Skin epidermis (tissue), 12 donors: ENCODE results near the gene KIF3A.
A peak's percentile ranks its signal among the peaks of the same experiment; 100 is the strongest.

Source experiments
- H3K27ac ChIP-seq, 21 experiments: fragments of 200-600 bp; sonication (generic) in 11 of 21; one replicate each; pipeline ENCODE4 v1.5.0; 2020; ENCODE audit warnings: mild to moderate bottlenecking in 3 of 21, inconsistent platforms in 2 of 21, moderate library complexity in 2 of 21
- H3K4me3 ChIP-seq, 7 experiments: fragments of 200-600 bp; sonication (generic) in 2 of 7; one replicate each; pipeline ENCODE4 v1.5.0; 2020; ENCODE audit warnings: inconsistent platforms in 2 of 7, mild to moderate bottlenecking in 2 of 7, moderate library complexity in 1 of 7

KIF3A gene

DNA sequence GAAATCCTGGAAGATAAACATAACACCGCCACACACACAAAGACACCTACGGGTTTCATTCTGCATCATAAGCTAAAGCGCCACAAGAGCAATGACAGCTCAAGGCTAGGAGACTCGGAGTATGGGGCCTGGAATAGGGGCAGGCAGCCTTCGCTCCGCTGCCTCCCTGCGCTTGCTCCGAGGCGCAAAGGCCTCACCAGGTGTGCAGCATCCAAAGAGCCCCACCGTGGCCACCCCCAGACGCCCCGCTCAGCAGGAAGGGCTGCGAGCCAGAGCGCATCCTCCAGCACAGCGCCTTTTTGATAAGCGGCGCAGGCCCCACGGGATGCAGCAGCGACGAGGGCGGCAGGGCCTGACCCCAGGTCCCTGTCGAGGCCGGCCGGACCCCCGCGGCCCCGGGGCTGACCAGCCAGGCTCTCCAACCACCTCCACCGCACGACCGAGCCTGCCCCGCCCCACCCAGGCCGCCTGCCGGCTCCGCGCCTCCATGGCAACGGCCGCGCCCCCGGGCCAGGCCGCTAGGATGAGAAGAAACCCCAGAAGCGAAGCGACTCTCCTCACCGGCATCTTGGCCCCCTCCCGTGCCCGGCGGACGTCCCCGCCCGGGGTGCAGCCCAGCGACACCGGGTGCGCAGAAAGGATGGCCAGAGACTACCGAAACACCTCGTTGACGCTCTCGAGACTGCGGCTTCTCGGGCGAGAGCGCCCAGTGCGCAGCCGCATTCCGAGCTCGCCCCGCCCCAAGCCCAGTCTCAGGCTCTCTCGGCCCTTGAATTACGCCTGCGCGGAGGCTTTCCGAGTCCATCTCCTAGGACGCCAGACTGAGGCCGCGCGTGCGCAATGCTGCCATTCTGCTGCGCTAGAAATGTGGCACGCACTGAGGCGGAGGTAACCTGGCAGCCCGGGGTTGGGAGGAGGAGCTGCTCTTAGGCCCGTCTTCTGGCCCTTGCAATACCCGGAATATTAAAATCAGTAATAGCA, at the start of gene KIF3A:
Gene KIF3A (minus strand): TSS at position 694 of the 981 bp plus-strand sequence. CDS start 127 bp downstream, at position 567.
- peak within 1 kb of the TSS; percentile 57 to 98 (median 84) for H3K4me3 ChIP-seq
- H3K27ac ChIP-seq = peak within 1 kb of the TSS in 18 of 21 experiments; percentile 20 to 83 (median 66)

DNA sequence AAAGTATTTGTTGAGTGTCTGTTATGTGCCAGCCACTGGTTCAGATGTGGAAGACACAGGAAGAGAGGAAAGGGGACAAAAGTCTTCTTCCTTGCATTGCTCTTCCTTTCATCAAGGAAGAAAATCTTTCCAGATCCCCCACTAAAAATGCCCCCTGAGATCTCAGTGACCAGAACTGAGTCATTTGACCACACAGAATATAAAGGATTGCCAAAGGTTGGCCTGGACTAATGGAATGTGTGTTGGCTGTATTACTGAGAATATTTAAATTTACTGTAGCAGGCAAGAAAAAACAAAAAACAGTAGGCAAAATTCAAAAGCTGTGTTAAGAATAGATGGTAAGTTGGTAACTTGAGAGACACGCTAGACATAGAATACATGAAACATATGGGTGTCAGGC, 49.7 kb upstream of the KIF3A start:
- Histone ChIP-seq H3K4me3 (no peak overlapping the region), H3K27ac (no peak overlapping the region)

DNA sequence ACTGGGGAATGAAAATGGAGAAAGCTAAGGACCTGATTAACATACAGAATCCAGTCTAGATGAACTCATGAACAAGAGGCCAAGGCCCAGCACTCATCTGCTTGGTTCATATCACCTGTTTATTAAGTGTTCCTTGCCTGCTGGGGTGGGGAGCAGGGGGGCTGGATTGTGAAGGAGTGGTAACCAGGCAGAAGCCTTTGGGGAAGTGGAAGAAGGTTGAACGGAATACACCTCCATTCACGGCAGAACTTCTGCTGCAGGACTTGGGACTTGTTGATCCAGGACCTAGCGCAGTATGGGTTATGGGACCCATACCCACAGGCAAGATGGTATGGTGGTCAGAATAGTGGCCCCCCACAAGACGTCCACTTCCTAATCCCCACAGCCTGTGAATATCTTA, 48.5 kb upstream of the KIF3A start:
- Histone ChIP-seq H3K27ac (no peak overlapping the region), H3K4me3 (no peak overlapping the region)

DNA sequence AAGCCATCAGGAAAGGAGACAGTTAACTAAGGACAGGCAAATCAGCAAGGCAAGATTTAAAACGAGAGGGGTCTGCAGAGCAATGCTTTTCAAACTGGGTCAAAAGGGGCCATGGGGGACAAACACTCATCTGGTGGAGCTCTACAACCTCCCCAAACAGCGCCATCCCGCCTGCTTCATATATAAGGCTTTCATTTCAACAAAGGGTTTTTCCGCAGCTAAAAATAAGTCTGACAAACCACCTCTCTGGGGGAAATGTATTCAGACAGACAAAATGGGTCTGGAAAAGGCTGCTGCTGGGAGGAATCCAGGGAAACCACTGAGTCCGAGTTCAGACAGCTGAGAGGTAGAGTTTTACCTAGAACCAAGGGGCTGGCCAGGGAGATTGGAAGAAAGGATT, 48.0 kb upstream of the KIF3A start:
- no peak overlapping the region for H3K4me3 ChIP-seq

DNA sequence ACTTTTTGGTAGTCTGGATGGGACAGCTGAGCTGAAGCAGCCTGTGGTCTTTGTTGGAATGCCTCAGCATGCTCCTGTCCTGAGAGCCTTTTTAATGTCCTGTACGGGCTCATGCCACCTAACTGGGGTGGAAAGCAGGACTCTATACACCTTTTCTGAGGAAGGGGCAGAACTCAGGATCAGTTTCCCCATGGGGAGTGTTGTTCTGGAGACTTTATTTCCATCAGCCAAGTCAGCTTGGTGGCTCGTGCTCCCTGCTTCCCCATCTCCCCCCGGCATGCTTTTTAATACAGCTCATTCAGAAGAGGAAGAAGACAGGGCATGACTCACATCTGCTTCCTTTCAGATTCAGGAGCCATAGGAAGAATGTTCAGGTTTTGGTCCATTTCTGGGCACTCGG, 44.8 kb upstream of the KIF3A start:
- Histone ChIP-seq H3K4me3 (no peak overlapping the region), H3K27ac (peak overlapping the region in 2 of 21 experiments; percentile 16 to 20)

More for the DNA sequence above, 48.0 kb upstream of the KIF3A start:
- no peak overlapping the region for H3K27ac ChIP-seq

DNA sequence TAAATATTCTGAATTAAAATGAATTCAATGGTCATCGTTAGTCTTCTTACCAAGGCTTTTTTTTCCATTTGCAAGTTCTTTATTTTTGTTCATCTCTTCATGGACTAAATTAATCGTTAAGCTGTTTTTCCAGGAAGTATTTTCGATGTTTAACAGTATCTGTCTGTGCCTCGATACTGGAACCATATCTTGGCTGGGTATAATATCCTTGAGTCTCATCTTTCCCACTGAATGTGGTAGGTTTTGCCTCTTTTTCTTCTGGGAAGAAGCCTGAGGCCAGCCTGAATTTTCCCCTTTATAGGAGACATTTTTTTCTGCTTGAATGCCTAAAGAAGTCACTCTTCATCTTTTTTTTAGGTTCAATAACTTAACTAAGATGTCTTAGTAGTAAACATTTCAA, 43.7 kb upstream of the KIF3A start:
- H3K27ac ChIP-seq = no peak overlapping the region

DNA sequence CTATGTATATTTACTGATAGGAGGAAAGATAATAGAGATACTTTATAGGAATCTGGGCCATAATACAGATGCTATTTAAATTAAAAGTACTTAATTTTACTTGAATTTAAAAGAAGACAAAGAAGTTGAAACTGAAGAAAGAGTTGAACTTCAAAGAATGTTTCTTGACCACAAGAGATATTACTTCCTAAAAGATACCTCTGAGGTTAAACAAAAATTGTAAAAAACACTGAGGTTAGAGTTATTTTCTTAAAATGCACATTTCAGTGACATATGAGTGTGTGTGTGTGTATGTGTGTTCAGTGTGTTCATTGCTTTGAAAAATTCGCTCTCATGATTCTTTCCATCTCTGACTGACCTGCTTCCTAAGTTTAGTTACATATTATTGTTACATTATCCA, 43.2 kb upstream of the KIF3A start:
- Histone ChIP-seq H3K27ac (no peak overlapping the region), H3K4me3 (no peak overlapping the region)

More for the DNA sequence above, 43.7 kb upstream of the KIF3A start:
- no peak overlapping the region for H3K4me3 ChIP-seq

DNA sequence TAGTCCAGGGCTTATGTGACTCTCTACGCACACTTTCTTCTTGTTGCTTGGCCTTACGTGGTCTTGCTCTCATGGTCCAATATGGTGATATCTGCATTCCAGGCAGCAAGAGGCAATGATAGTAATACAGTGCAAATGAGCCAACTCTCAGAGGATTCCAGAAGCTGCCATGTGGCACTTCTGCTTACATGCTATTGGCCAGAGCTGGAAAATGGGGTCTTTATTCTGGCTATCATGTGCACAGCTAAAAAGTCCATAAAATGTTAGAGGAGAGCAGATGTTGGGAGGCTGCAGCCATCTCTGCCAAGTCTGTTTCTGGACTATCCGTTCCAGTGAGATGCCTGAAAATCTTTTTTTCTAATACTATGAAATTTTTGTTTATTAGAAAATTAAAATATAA, 42.6 kb upstream of the KIF3A start:
- Histone ChIP-seq H3K27ac (no peak overlapping the region), H3K4me3 (no peak overlapping the region)

DNA sequence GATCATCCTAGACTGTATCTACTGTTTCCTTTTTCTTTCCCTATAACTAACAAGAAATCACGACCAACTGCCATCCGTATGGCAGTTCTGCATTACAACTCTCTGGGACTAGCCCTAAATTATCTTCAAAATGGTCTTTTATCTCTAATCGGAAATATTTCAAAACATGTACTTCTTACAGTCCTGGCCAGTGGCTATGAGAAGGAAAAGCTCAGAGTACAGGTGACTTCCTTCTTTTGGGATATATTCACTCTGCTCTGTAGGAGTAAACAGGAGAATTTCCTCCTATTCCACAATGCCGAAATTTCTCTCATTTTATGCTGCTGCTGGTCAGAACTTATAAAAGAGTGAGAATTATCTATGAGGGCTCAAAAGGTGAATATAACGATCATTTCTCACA, 41.5 kb upstream of the KIF3A start:
- no peak overlapping the region for H3K27ac ChIP-seq
- H3K4me3 ChIP-seq = no peak overlapping the region

DNA sequence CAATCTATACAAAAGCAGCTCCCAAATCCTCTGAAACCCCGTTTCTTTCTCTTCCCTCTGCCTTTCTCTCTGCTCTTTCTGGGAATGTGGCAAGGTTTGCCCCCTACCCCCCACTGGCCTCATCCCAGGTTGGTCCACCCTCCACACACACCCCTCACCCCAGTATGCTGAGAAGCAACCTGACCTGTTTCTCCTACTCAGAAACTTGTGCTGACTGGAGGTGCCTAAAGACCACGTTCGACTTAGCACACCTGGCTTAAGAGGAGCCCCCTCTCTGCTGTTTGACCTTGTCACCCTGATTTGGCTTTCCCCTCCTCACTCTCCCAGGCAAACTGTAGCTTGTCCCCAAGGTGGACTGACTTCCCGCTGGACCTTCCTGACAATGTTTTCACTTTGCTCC, 40.8 kb upstream of the KIF3A start:
- Histone ChIP-seq H3K27ac (peak overlapping the region in 9 of 21 experiments; percentile 41 to 91 (median 87)), H3K4me3 (peak overlapping the region in 6 of 7 experiments; percentile 47 to 85 (median 74))

DNA sequence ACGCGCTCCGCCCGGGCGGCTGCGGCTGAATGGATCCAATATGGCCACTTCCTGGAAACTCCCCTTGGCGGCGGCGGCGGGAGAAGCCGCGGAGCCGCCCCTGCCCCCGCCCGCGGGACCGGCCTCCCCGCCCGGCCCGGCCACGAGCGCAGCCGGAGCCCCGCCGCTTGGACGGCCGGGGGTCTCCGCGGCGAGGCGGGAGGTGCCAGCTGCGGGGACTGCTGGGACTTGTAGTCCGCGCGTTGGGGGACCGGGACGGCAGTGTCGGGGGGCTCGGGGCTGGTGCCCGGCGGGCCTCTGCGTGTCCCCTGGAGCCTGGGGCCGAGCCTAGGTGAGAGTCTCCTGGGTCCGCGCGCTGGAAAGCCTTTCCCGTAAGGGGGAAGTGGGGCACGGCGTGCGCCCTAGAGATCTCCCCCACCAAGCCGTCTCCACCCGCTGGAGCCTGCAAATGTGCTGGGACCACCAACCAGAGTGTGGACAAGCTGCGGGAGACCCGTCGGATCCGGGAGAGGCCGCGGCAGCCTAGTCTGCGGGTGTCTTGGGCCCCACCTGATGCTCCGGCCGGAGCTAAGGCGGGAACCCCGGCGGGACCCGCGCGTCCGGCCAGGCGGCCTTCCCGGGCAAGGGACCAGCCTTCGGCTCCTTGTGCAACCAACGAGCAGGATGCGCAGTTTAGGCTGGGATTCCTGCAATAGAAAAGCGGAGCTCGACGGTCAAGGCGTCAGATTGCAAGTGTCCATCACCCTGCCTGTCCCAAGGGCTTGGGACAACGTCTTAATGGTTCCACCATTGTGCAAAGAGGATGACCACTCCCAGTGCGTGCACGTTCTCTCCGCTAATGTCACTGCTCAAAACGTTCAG, 40.1 kb upstream of the KIF3A start, which contains the start of gene SEPTIN8:
Gene SEPTIN8 (minus strand): TSS at position 31 of the 861 bp plus-strand sequence. CDS start 102 bp downstream, outside the sequence.
- peak within 1 kb of the TSS; percentile 57 to 92 (median 86) for H3K27ac ChIP-seq
- peak within 1 kb of the TSS; percentile 47 to 93 (median 81) for H3K4me3 ChIP-seq

DNA sequence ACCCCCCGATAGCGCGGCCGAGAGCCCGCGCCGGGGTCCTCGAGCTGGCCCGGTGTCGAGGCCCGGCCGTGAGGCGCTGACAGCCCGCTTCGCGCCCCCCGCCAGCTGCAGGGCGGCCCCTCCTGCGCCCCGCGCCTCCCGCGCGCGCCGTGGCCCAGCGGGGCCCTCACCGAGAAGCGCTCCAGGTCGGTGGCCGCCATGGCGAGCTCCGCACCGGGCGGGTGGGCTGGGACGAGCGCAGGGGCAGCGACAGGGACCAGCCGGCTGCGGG, 39.5 kb upstream of the KIF3A start:
- Histone ChIP-seq H3K27ac (peak overlapping the region; percentile 57 to 92 (median 86)), H3K4me3 (peak overlapping the region; percentile 47 to 93 (median 81))

DNA sequence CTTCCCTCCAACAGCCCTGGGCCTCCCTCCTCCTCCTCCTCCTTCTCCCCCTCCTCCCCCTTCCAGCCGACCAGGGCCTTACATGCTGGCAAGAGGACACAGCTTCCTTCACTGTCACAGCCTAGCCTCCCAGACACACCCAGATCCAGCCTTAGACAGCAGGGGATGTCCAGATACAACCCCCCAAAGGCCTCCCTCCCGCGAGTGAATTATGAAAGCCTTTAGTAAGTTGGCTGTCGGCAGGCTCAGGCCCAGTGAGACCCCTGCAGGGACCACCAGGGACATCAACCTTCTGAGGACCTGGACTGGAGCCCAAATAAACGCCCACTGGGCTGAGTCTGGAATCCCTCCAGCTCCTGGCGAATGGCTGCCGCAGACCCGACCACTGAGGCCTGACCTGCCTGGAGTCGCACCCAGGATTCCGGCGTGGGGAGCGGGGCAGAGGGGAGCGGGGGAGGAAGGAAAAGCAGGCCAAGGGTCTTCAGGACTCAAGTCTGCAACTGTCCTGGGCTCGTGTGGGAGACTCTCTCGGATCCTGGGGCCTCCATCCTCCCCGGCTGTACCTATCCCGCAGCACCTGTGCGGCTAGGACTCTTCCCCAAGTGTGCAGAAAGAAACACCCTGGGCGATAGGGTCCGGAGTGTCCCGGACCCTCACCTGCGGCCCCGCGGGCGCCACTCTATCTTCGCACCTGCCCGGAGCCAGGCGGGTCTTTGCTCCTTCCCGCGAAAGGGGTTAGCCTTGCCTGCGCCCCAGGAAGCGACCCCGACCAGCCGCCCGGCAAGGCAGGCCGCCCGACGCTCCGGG, 39.0 kb upstream of the KIF3A start:
- peak overlapping the region; percentile 57 to 92 (median 86) for H3K27ac ChIP-seq
- H3K4me3 ChIP-seq = peak overlapping the region; percentile 47 to 93 (median 81)

DNA sequence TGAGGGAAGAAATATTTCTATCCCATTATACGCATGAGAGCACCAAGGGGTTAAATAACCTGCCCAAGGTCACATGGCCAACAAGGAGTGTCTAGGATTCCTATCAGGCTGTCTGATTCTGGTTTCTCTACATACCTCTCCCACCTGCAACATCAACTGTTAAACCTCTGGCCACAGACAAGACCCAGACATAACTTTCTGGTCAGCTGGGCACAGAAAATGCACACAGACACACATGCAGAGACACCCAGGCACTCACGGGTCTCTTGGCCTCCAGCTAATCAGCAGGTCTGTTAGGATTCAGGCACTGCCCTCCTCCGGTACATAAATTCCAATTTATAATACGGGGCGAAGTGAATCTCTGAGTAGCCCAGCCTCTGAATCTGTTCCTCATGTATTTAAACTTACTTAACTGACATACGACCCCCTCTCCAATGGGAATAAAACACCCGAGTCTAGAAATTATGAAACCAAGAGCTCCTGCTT, 38.2 kb upstream of the KIF3A start:
- Histone ChIP-seq H3K27ac (peak overlapping the region in 14 of 21 experiments; percentile 38 to 92 (median 88)), H3K4me3 (peak overlapping the region in 6 of 7 experiments; percentile 47 to 85 (median 74))

DNA sequence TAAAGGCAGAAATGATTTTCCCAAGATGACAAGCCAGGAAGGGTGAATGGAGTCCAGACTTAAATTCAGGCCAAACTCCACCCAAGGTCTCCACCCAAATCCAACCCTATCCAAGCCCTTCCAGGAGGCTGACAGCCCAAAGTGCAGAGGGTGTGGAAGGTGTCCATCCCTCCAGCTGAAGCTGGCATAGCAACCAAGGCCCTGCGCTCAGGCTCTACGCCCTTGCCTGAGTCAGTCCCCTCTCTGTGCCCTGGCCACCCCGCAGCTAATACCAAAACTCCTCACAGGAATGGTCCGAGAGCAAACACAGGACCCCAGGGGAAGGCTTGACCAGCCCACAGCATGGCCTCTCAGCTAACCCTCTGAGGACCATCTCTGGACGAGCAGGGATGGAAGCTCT, 37.5 kb upstream of the KIF3A start:
- Histone ChIP-seq H3K4me3 (peak overlapping the region in 1 of 7 experiments; percentile 85), H3K27ac (peak overlapping the region in 11 of 21 experiments; percentile 43 to 92 (median 88))

DNA sequence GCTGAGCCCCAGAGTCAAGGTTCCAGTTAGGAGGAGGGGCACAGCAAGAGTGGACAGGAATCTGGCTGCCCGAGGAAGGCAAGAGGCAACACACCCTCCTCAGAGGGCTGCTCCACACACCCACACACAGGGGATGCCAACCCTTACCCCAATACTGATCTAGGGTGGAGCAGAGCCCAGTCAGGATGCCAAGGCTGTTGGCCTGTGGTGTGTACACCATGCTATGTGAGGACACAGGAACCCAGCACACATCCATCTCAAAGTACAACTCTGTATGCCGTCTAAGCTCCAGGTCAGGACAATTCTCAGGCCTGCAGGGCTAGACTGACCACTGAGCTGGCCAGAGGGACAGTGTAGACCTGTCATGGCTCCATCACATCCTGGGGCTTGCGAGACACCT, 37.1 kb upstream of the KIF3A start:
- Histone ChIP-seq H3K27ac (peak overlapping the region in 10 of 21 experiments; percentile 6 to 92 (median 54)), H3K4me3 (no peak overlapping the region)

DNA sequence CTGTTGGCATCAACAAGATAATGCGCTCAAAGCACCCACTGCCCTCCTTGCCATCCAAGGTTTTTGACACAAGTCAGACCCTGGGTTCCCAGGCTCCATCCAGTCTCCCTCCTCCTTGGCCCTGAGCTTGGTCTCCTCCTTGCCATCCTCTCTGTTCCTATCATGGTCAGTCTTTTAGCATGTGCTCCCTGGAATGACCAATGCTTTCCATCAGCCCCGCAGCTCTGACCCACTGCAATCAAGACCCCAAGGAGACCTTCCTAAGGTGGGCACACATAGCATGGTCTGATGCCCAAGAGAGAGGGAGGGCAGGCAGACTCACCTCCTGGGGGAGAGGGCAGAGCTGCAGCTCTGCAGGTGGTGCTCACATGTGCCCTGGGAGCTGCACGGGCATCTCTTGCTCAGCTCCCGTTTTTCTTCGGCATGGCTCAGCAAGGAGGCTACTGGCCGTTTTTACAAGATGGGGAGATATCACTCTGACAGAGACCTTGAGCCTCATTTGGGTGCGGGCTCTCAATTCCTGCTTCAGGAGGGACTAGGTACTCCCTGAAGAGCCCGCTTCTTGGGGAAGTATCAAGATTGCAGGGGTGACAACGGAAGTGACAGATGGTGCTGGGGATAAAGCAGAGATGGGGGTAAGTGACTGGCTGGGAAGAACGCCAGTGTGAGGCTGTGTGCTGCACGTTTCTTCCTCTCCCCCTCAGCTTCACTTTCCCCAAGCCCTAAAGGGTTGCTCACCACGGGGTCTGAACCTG, 36.4 kb upstream of the KIF3A start:
- Histone ChIP-seq H3K4me3 (no peak overlapping the region), H3K27ac (peak overlapping the region in 9 of 21 experiments; percentile 6 to 92 (median 50))

DNA sequence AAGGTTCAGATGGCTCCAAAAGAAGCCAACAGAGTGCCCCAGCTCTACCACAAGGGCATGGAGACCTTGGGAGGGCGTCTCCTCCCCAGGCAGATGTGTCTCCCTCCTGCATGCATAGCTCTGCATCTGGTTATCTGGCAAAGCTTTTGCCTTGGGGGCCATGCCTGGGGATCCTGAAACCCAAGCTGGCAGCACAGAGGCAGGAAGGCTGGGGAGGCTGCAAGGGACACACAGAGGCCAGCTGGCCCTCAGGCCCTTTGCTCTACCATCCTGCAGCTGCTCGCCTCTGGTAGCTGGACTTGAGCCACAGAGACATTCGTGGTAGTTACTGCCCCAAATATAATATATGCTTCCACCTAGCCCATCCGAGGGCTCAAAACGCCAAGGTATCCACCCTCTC, 35.8 kb upstream of the KIF3A start:
- Histone ChIP-seq H3K4me3 (no peak overlapping the region), H3K27ac (peak overlapping the region in 5 of 21 experiments; percentile 24 to 77 (median 51))
